ENCODE results near the gene DAD1.

- TF ChIP-seq, protein P1, sequence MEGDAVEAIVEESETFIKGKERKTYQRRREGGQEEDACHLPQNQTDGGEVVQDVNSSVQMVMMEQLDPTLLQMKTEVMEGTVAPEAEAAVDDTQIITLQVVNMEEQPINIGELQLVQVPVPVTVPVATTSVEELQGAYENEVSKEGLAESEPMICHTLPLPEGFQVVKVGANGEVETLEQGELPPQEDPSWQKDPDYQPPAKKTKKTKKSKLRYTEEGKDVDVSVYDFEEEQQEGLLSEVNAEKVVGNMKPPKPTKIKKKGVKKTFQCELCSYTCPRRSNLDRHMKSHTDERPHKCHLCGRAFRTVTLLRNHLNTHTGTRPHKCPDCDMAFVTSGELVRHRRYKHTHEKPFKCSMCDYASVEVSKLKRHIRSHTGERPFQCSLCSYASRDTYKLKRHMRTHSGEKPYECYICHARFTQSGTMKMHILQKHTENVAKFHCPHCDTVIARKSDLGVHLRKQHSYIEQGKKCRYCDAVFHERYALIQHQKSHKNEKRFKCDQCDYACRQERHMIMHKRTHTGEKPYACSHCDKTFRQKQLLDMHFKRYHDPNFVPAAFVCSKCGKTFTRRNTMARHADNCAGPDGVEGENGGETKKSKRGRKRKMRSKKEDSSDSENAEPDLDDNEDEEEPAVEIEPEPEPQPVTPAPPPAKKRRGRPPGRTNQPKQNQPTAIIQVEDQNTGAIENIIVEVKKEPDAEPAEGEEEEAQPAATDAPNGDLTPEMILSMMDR (IDR thresholded peaks at IDR 0.05), result no peak
- TF ChIP-seq POLR2A (IDR thresholded peaks at IDR 0.05), result no peak
Measured at GRCh38 chr14:22523283-22523682, 65.7 kb downstream of the DAD1 start.
